ENCODE results near the gene SCGB1A1.

GRCh38 chr11:62468577-62468976 is 49.7 kb downstream of the SCGB1A1 start:
- no peak for TF ChIP-seq EP300 (conservative IDR thresholded peaks at IDR 0.05; ENCODE audit: poor library complexity, severe bottlenecking)
- TF ChIP-seq, protein P1, sequence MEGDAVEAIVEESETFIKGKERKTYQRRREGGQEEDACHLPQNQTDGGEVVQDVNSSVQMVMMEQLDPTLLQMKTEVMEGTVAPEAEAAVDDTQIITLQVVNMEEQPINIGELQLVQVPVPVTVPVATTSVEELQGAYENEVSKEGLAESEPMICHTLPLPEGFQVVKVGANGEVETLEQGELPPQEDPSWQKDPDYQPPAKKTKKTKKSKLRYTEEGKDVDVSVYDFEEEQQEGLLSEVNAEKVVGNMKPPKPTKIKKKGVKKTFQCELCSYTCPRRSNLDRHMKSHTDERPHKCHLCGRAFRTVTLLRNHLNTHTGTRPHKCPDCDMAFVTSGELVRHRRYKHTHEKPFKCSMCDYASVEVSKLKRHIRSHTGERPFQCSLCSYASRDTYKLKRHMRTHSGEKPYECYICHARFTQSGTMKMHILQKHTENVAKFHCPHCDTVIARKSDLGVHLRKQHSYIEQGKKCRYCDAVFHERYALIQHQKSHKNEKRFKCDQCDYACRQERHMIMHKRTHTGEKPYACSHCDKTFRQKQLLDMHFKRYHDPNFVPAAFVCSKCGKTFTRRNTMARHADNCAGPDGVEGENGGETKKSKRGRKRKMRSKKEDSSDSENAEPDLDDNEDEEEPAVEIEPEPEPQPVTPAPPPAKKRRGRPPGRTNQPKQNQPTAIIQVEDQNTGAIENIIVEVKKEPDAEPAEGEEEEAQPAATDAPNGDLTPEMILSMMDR (IDR thresholded peaks at IDR 0.05; ENCODE audit: poor library complexity, severe bottlenecking): no peak
- TF ChIP-seq POLR2AphosphoS5 (IDR thresholded peaks at IDR 0.05): no peak
- no peak for TF ChIP-seq TAF1 (IDR thresholded peaks at IDR 0.05; ENCODE audit: low read depth)
- TF ChIP-seq, protein P2, sequence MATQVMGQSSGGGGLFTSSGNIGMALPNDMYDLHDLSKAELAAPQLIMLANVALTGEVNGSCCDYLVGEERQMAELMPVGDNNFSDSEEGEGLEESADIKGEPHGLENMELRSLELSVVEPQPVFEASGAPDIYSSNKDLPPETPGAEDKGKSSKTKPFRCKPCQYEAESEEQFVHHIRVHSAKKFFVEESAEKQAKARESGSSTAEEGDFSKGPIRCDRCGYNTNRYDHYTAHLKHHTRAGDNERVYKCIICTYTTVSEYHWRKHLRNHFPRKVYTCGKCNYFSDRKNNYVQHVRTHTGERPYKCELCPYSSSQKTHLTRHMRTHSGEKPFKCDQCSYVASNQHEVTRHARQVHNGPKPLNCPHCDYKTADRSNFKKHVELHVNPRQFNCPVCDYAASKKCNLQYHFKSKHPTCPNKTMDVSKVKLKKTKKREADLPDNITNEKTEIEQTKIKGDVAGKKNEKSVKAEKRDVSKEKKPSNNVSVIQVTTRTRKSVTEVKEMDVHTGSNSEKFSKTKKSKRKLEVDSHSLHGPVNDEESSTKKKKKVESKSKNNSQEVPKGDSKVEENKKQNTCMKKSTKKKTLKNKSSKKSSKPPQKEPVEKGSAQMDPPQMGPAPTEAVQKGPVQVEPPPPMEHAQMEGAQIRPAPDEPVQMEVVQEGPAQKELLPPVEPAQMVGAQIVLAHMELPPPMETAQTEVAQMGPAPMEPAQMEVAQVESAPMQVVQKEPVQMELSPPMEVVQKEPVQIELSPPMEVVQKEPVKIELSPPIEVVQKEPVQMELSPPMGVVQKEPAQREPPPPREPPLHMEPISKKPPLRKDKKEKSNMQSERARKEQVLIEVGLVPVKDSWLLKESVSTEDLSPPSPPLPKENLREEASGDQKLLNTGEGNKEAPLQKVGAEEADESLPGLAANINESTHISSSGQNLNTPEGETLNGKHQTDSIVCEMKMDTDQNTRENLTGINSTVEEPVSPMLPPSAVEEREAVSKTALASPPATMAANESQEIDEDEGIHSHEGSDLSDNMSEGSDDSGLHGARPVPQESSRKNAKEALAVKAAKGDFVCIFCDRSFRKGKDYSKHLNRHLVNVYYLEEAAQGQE (IDR thresholded peaks at IDR 0.05; ENCODE audit: borderline replicate concordance): no peak
- TF ChIP-seq SMC3 (conservative IDR thresholded peaks at IDR 0.05; ENCODE audit: poor library complexity): no peak
- no peak for TF ChIP-seq RAD21 (conservative IDR thresholded peaks at IDR 0.05)
- no peak for TF ChIP-seq EZH2 (IDR thresholded peaks at IDR 0.05; ENCODE audit: borderline replicate concordance, insufficient read depth, low read length, poor library complexity, severe bottlenecking)
- no peak for TF ChIP-seq MXI1 (conservative IDR thresholded peaks at IDR 0.05; ENCODE audit: poor library complexity, severe bottlenecking)

Data from neural cell (in vitro differentiated cells).